ENCODE data around the gene ADIPOR2.

Gene ADIPOR2

GRCh38 chr12:1737652-1738286, 46.9 kb downstream of the ADIPOR2 start:
- no peak for DNase-seq (ENCODE audit: low spot score)

GRCh38 chr12:1738446-1738845, 47.6 kb downstream of the ADIPOR2 start:
- DNase-seq (ENCODE audit: low spot score) = no peak

- no peak for DNase-seq (ENCODE audit: low spot score)
These were observed 48.5 kb downstream of the ADIPOR2 start for GRCh38 chr12:1739368-1739767.

GRCh38 chr12:1740161-1740948, 49.5 kb downstream of the ADIPOR2 start:
- no peak for DNase-seq (ENCODE audit: low spot score)

- peak; percentile 14 for DNase-seq (ENCODE audit: low spot score)
These were observed 50.5 kb downstream of the ADIPOR2 start for GRCh38 chr12:1741154-1741949.

- DNase-seq (ENCODE audit: low spot score) = no peak
These were observed 54.1 kb downstream of the ADIPOR2 start for GRCh38 chr12:1744932-1745331.

- DNase-seq (ENCODE audit: low spot score) = no peak
These were observed 56.7 kb downstream of the ADIPOR2 start for GRCh38 chr12:1747609-1748008.

- no peak for DNase-seq (ENCODE audit: low spot score)
These were observed 58.1 kb downstream of the ADIPOR2 start for GRCh38 chr12:1749019-1749418.

- DNase-seq (ENCODE audit: low spot score) = no peak
These were observed 59.4 kb downstream of the ADIPOR2 start for GRCh38 chr12:1750300-1750699.

- DNase-seq (ENCODE audit: low spot score) = no peak
These were observed 67.5 kb downstream of the ADIPOR2 start for GRCh38 chr12:1758376-1758775.

- no peak for DNase-seq (ENCODE audit: low spot score)
These were observed 68.0 kb downstream of the ADIPOR2 start for GRCh38 chr12:1758887-1759286.

GRCh38 chr12:1760566-1761382, 69.9 kb downstream of the ADIPOR2 start:
- no peak for DNase-seq (ENCODE audit: low spot score)

GRCh38 chr12:1761857-1762256, 71.0 kb downstream of the ADIPOR2 start:
- no peak for DNase-seq (ENCODE audit: low spot score)

GRCh38 chr12:1763153-1763552, 72.3 kb downstream of the ADIPOR2 start:
- DNase-seq (ENCODE audit: low spot score) = no peak

- DNase-seq (ENCODE audit: low spot score) = no peak
These were observed 75.2 kb downstream of the ADIPOR2 start for GRCh38 chr12:1766110-1766509.

- no peak for DNase-seq (ENCODE audit: low spot score)
These were observed 76.7 kb downstream of the ADIPOR2 start for GRCh38 chr12:1767407-1768090.

- DNase-seq (ENCODE audit: low spot score) = no peak
These were observed 77.7 kb downstream of the ADIPOR2 start for GRCh38 chr12:1768615-1769014.

GRCh38 chr12:1769809-1770494, 79.1 kb downstream of the ADIPOR2 start:
- no peak for DNase-seq (ENCODE audit: low spot score)

GRCh38 chr12:1773937-1774655, 83.2 kb downstream of the ADIPOR2 start:
- DNase-seq (ENCODE audit: low spot score) = no peak

All from cerebellar cortex (tissue), 1 donor.